Spleen (tissue), 7 donors: ENCODE data around the gene DIDO1.

Experiments
- POLR2A ChIP-seq, 3 donors: fragments of 450-650 bp; IDR thresholded peaks; one replicate each; pipeline ENCODE4 v1.5.1; 2017; ENCODE audit warnings: antibody characterized with exemption in 3 of 3, mild to moderate bottlenecking in 1 of 3
- POLR2AphosphoS5 ChIP-seq, 3 donors: sonication (generic); formaldehyde crosslinking; IDR thresholded peaks; one replicate each; pipeline ENCODE4 v1.5.1; 2017; ENCODE audit warnings: antibody characterized with exemption in 3 of 3
- TF ChIP-seq, protein P1 (sequence below), 11 experiments: fragments of 200-600 bp in 7 of 11; fragments of 450-650 bp in 4 of 11; sonication (generic) in 4 of 11; IDR thresholded peaks in 8 of 11; conservative IDR thresholded peaks in 3 of 11; 1 replicate in 7 of 11; 2 replicates in 4 of 11; pipeline versions ENCODE4 v1.4.0 to v1.8.0; 2016 to 2021; ENCODE audit warnings: antibody characterized with exemption in 11 of 11, inconsistent platforms in 4 of 11, mild to moderate bottlenecking in 1 of 11
- donor health status: DM: no; HTN: no; CAD: no; lungs with moderate emphysema.
- donor health status: DM: no; HTN: no; CAD: no.
- donor health status: DM: no; HTN: no; CAD: no.

- TF ChIP-seq, protein P1, sequence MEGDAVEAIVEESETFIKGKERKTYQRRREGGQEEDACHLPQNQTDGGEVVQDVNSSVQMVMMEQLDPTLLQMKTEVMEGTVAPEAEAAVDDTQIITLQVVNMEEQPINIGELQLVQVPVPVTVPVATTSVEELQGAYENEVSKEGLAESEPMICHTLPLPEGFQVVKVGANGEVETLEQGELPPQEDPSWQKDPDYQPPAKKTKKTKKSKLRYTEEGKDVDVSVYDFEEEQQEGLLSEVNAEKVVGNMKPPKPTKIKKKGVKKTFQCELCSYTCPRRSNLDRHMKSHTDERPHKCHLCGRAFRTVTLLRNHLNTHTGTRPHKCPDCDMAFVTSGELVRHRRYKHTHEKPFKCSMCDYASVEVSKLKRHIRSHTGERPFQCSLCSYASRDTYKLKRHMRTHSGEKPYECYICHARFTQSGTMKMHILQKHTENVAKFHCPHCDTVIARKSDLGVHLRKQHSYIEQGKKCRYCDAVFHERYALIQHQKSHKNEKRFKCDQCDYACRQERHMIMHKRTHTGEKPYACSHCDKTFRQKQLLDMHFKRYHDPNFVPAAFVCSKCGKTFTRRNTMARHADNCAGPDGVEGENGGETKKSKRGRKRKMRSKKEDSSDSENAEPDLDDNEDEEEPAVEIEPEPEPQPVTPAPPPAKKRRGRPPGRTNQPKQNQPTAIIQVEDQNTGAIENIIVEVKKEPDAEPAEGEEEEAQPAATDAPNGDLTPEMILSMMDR (IDR thresholded peaks at IDR 0.05 in 8 of 11, conservative IDR thresholded peaks at IDR 0.05 in 3 of 11), result no peak
- TF ChIP-seq POLR2A (IDR thresholded peaks at IDR 0.05), result no peak
- TF ChIP-seq POLR2AphosphoS5 (IDR thresholded peaks at IDR 0.05), result no peak
Observed at GRCh38 chr20:62944746-62945145, 18.4 kb upstream of the DIDO1 start.
